ENCODE data around the gene TMEM88.
A peak's percentile ranks its signal among the peaks of the same experiment; 100 is the strongest.

Gene TMEM88

DNA sequence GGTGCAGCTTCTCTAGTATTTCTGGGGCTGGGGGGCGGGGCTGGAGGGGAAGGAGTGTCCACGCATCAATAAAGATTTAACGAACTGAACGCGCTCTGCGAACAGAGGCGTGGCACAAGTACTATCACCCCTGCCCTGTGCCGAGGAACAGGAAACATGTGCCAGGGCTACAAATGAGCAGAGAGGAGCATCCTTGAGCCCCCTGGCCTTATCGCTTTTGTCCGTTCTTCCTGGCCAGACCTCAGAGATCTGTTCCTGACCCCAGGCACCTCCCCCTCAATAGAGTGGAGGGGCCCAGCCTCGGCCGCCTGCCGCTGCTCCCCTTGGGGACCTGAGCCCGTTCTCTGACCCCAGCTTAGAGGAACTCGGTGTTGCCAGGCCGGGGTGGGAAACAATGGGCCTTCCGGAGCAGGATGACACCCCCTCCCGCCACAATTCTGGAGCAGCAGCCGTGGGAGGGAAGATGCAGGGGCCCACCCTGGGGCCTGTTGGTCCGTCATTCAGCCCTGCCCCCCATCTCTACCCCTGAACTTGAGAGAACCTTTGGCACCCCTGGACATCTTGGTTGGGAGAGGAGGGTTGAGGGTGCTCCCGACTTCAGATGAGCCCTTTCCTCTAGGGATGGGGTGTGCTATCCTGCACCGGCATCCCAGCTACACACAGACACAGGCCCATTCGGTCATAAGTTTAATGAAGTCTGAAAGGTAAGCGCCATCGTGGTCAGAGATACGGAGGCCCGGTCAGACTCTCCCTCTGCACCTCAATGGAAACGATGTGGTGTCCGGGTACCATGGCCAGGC is 1.3 kb downstream of the TMEM88 start:
- DNase-seq (ENCODE audit: low spot score), result peak; percentile 68

DNA sequence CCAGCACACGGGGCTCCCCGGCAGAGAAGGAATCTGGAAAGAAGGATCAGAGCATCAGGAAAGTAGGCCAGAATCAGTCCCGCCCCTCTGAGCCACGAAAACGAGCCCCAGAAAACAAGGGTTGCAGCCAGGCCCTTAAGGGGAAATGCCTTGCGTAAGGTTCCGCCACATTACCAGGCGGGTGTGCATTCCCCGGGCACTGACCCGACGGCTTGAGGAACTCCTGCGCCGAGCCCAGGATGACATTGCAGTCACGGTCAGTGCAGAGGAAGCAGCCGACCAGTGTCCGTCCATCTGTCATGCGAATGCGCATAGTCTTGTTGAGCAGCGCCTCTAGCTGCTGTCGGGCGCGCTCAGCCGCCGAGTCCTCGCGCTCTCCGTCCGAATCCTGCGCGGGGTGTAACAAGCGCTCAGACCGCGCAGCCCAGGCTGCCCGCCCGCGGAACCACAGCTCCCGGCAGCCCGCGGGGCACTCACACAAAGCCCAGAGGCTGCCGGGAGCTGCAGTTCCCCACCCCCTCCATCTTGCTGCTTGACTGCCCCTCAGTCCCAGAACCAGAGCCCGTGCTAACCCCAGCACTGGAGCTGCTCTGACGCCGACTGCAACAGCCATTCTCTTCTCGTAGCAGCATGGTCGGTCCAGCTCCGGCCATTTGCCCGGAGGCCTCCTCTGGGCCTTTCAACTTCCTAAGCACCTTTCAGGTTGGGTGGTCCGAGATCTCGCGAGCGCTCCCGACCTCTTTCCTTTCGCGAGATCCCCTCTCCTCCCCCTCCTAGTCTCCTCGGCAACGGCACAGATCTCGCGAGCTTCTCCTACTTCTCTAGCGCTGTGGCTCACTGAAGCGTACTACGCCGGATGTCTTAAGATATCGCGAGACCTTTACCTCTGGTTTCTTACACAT is 2.2 kb downstream of the TMEM88 start, which contains the start of gene NAA38:
TSS of gene NAA38 (minus strand) at position 749 of the 902 bp plus-strand sequence. CDS start at position 653, 96 bp downstream.
- peak; percentile 99 for DNase-seq (ENCODE audit: low spot score)

DNA sequence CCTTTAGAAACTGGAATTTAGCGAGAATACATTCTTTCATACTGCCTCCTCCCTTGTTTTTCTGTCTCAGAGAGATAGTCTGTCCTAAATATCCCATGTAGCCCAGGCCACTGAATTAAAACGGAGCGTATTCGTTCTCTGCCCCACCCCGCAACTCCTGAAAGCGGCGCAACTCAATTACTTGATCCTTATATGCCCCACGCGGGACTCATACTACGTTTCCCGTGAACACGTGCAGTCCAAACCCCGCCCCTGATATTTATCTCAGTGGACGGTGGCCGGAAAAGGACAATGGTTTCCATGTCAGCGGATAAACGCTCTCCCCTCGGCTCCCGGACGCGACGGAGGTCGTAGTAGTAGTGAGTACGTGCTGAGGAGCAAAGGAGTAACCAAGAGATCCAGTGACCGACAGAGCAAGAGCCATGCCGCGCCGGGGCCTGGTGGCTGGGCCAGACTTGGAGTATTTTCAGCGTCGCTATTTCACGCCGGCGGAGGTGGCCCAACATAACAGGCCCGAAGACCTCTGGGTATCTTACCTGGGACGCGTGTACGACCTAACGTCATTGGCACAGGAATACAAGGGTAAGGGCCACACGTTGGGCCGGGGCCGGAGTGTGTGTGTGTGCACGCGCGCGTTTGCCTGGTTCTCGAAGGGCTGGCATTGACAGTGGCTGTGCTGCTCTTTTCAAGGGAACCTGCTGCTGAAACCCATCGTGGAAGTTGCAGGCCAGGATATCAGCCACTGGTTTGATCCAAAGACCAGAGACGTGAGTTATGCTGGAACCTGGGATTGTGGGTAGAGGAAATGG is 3.1 kb downstream of the TMEM88 start, which contains the start of gene CYB5D1:
TSS of gene CYB5D1 (plus strand) at position 291 of the 809 bp plus-strand sequence. CDS start at position 423, 132 bp downstream.
- peak; percentile 96 for DNase-seq (ENCODE audit: low spot score)

DNA sequence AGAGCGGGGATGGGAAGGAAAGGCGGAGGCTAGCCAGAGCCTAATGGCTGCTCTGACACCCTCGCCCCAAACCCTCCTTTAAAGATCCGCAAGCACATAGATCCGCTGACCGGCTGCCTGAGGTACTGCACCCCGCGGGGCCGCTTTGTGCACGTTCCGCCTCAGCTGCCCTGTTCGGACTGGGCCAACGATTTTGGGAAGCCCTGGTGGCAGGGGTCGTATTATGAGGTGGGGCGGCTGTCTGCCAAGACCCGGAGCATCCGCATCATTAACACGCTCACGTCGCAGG is 3.6 kb downstream of the TMEM88 start:
- DNase-seq (ENCODE audit: low spot score), result peak; percentile 83

DNA sequence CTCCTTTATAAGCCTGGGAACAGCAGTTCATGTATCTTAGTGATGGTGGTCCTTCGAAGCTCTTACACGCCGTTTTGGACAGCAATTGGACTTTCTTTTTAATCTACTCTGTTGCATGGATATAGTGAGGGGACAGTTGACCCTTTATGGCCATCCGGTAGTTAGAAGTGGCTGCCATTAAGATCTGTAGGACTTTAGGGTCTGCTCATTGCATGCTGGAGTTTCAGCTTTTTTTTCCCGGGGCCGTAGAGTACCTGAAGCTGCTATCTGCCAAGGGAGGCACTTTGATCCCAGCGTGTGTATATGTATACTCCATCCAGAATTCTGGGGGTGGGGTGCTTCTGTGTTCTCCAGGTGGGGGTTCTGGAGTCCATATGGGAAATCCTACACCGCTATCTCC is 4.2 kb downstream of the TMEM88 start:
- DNase-seq (ENCODE audit: low spot score), result peak; percentile 48

DNA sequence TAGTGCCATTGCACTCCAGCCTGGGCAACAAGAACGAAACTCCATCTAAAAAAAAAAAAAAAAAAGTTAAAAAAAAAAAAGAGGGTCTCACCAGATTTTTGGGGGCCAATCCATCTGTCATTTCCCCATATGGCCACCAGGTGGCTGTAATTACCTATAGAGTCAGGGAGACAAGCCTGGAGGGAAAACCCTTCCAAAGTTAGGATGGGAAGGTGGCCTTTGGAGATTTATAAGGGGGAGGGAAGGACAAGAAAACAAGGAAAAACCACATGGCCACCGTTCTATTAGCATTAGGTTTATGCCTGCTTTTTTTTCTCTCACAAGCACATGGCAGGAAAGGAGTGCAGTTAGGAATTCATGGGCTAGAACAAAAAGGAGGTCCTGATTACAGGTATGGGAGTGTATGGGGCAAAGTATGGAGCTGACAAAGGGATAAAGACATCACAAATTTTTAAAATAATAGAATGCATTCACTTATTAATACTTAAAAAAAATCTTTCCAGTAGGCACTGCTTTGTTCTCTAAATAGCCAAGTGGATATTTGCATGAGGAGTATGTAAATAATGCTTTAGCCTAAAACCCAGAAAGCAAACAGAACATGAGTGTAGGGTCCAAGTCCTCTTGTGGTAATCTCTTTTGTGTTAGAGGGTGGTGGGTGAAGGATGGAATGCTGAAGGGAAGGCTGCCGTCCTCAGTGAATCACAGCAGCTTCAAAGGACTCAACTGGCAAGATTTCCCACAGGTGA is 8.0 kb downstream of the TMEM88 start:
- DNase-seq (ENCODE audit: low spot score), result peak; percentile 73

- DNase-seq (ENCODE audit: low spot score), result peak; percentile 15
These were observed 9.5 kb downstream of the TMEM88 start for GRCh38 chr17:7864384-7864783.

- peak; percentile 14 for DNase-seq (ENCODE audit: low spot score)
These were observed 10.3 kb downstream of the TMEM88 start for GRCh38 chr17:7864995-7865650.

- peak; percentile 24 for DNase-seq (ENCODE audit: low spot score)
These were observed 13.0 kb downstream of the TMEM88 start for GRCh38 chr17:7867881-7868329.

- peak; percentile 44 for DNase-seq (ENCODE audit: low spot score)
These were observed 18.2 kb downstream of the TMEM88 start for GRCh38 chr17:7873051-7873450.

- no peak for DNase-seq (ENCODE audit: low spot score)
These were observed 21.0 kb downstream of the TMEM88 start for GRCh38 chr17:7875804-7876370.

GRCh38 chr17:7878234-7878633 is 23.4 kb downstream of the TMEM88 start:
- peak; percentile 17 for DNase-seq (ENCODE audit: low spot score)

GRCh38 chr17:7880076-7880868 is 25.4 kb downstream of the TMEM88 start:
- DNase-seq (ENCODE audit: low spot score), result peak; percentile 7

DNA sequence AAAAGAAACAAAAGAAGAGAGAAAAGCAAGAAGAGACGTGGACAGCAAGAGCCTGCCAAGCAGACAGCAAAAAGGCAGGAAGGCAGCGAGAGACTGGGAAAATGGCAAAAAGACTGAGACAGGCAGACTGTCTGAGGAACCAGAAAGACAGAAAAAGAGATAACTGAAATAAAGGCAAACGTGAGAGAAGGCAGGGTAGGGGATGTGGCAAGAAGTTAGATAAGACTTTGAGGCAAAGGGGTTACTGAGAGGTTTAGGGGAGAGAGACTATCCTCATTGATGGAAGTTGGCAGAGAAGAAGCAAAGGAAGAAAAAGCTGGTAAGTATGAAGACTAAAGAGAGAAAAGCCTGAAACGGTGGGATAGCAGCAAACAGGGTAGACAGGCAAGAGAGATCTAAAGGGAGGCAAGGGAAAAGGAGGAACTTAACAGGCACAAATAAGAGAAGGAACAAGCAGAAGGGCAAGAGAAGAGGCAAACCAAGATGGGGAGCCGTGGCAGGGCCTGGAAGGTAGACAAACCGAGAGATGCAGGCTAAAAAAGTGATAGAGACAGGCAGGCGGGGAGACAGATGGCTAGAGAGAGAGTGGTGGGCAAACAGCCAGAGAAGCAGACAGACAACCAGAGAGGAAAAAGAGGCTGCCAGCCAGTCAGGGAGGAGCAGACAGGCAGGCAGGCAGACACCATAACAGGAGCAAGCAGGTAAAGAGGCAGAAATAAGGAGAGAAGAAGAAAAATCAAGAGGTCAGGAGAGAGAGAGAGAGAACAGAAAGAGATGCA is 26.6 kb downstream of the TMEM88 start:
- DNase-seq (ENCODE audit: low spot score), result peak; percentile 42

DNA sequence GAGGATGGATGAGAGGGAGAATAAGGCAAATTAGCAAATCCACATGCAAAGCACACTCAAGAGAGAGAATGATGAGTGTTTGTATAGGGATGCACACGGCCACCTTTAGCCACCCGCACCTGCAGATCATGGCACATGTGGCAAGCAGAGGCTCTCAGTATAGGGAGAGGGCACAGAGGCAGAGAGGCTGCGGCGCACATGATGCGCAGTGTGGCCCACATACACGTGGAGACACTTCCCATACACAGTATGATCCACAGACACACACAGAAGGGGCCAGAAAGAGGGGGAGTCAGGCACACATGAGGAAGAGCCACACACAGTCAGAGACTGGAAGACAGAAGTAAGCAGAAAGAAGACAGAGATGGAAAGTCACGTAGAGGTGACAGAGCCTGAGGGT is 27.2 kb downstream of the TMEM88 start:
- peak; percentile 41 for DNase-seq (ENCODE audit: low spot score)

DNA sequence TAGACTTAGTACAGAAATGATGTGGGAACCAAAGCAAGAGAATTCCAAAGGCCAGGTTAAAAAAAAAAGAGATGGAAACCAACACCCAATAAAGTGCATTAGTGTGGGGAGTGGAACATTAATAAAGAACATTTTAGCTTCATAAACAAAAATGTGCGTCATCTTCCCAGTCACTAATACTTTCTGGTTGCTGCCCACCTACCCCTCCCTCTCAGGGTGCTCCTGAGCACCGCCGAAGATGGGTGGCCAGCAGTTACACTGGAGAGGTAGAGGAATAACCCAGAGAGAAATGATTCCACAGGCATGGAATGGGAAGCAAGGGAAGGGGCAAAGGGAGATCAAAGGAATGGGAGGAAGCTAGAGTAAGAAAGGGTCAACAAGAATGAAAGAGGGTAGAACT is 27.8 kb downstream of the TMEM88 start:
- DNase-seq (ENCODE audit: low spot score), result peak; percentile 31

DNA sequence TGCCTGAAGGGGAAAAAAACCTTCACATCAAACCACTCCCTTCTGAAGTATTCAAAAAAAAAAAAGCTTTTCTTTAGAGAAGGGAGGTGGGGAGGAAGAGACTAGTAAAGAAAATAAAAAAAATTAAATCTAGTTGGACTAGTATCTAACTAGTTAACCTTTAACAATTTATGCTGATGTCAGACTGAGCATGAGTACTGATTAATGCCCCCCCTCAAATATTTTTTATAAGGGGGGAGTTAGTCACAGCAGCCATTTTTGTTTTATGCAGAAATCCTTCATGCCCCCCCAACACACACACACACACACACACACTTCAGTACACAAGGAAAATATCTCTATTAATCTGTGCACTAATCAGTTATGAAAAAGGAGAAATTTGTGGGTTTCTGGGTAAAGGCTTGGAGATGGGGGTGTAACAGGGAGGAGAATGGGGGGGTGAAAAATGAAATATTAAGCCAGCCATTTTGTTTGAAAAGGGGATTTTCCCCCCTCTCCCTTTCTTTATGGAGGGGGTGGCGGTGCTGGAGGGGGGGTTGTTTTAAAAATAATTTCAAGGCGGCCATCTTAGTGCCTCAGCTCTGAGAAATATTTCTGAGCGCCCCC is 29.0 kb downstream of the TMEM88 start:
- no peak for DNase-seq (ENCODE audit: low spot score)
